Esophagus muscularis mucosa (tissue), 3 donors: ENCODE measurements around the gene CACNG7.

Experiments
- POLR2A ChIP-seq: fragments of 450-650 bp; IDR thresholded peaks from one replicate; pipeline ENCODE4 v1.6.1; 2017; ENCODE audit warnings: antibody characterized with exemption, moderate library complexity, mild to moderate bottlenecking, low read depth
- POLR2AphosphoS5 ChIP-seq, 2 donors: sonication (generic); formaldehyde crosslinking; IDR thresholded peaks; one replicate each; pipeline ENCODE4 v1.6.1; 2017; ENCODE audit warnings: antibody characterized with exemption in 2 of 2
- TF ChIP-seq, protein P1 (sequence below), 3 experiments: fragments of 200-600 bp in 2 of 3; fragments of 450-650 bp in 1 of 3; sonication (generic) in 2 of 3; IDR thresholded peaks; one replicate each; pipeline ENCODE4 v1.5.1; 2017 to 2019; ENCODE audit warnings: antibody characterized with exemption in 3 of 3, mild to moderate bottlenecking in 2 of 3, moderate library complexity in 1 of 3

DNA sequence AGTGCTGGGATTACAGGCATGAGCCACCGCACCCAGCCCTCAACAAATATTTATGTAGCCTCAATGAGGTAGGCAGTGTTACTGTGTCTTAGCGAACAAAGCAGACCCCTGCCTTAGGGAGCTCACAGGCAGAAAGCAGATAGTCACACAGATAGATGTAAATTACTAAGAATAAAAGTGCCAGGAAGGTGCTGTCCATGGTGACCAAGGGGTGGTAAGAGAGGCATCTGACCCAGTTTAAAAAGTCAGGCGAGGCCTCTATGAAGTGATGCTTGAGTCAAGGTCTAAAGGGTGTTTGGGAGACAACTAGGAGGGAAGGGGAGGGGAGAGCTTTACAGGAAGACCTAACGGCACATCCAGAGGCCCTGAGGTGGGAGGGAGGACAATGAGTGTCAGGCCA, 12.4 kb upstream of the CACNG7 start:
- TF ChIP-seq POLR2AphosphoS5 (IDR thresholded peaks at IDR 0.05) (no peak), POLR2A (no peak)
- TF ChIP-seq, protein P1, sequence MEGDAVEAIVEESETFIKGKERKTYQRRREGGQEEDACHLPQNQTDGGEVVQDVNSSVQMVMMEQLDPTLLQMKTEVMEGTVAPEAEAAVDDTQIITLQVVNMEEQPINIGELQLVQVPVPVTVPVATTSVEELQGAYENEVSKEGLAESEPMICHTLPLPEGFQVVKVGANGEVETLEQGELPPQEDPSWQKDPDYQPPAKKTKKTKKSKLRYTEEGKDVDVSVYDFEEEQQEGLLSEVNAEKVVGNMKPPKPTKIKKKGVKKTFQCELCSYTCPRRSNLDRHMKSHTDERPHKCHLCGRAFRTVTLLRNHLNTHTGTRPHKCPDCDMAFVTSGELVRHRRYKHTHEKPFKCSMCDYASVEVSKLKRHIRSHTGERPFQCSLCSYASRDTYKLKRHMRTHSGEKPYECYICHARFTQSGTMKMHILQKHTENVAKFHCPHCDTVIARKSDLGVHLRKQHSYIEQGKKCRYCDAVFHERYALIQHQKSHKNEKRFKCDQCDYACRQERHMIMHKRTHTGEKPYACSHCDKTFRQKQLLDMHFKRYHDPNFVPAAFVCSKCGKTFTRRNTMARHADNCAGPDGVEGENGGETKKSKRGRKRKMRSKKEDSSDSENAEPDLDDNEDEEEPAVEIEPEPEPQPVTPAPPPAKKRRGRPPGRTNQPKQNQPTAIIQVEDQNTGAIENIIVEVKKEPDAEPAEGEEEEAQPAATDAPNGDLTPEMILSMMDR (IDR thresholded peaks at IDR 0.05): no peak
